Stimulated activated CD8-positive, alpha-beta memory T cell treated with anti-CD3 and anti-CD28 coated beads, Interleukin-15, amount 100 ng/mL, for 24 hours (primary cell): Measurements from ENCODE around the gene ARID1B.
"Not testable (repeated sequence)": the region's sequence is repeated elsewhere in the genome, so short reads cannot be mapped to it uniquely, and the experiment has no call there.

Experiments
- DNase-seq: peaks from one replicate; pipeline ENCODE4 v3.0.0-alpha.2; 2020; ENCODE audit warnings: low read depth

ARID1B gene

GRCh38 chr6:157137501-157137900 lies 360.3 kb downstream of the ARID1B start:
- DNase-seq = no peak

- DNase-seq = no peak
Measured at GRCh38 chr6:157139054-157139708, 362.0 kb downstream of the ARID1B start.

GRCh38 chr6:157143171-157143889 lies 366.2 kb downstream of the ARID1B start:
- DNase-seq = no peak

GRCh38 chr6:157143890-157144798 lies 367.0 kb downstream of the ARID1B start:
- no peak for DNase-seq

GRCh38 chr6:157144859-157145568 lies 367.8 kb downstream of the ARID1B start:
- DNase-seq = no peak

- DNase-seq = no peak
Measured at GRCh38 chr6:157145656-157146285, 368.6 kb downstream of the ARID1B start.

- not testable (repeated sequence) for DNase-seq
Measured at GRCh38 chr6:157147054-157148026, 370.2 kb downstream of the ARID1B start.

- no peak for DNase-seq
Measured at GRCh38 chr6:157148391-157149323, 371.5 kb downstream of the ARID1B start.

- DNase-seq = no peak
Measured at GRCh38 chr6:157150076-157150475, 372.9 kb downstream of the ARID1B start.

- no peak for DNase-seq
Measured at GRCh38 chr6:157151029-157151428, 373.9 kb downstream of the ARID1B start.

- no peak for DNase-seq
Measured at GRCh38 chr6:157151989-157152388, 374.8 kb downstream of the ARID1B start.

- DNase-seq = no peak
Measured at GRCh38 chr6:157152556-157152955, 375.4 kb downstream of the ARID1B start.

GRCh38 chr6:157155804-157156203 lies 378.6 kb downstream of the ARID1B start:
- no peak for DNase-seq

GRCh38 chr6:157157258-157157657 lies 380.1 kb downstream of the ARID1B start:
- no peak for DNase-seq

- no peak for DNase-seq
Measured at GRCh38 chr6:157158456-157158855, 381.3 kb downstream of the ARID1B start.

- no peak for DNase-seq
Measured at GRCh38 chr6:157158897-157159296, 381.7 kb downstream of the ARID1B start.

- DNase-seq = no peak
Measured at GRCh38 chr6:157159348-157159747, 382.2 kb downstream of the ARID1B start.

GRCh38 chr6:157161912-157162311 lies 384.7 kb downstream of the ARID1B start:
- DNase-seq = no peak

GRCh38 chr6:157162766-157163433 lies 385.7 kb downstream of the ARID1B start:
- DNase-seq = no peak
